ENCODE measurements around the gene AMOTL1.
"Not testable (repeated sequence)": the region's sequence is repeated elsewhere in the genome, so short reads cannot be mapped to it uniquely, and the experiment has no call there.

AMOTL1 gene

DNA sequence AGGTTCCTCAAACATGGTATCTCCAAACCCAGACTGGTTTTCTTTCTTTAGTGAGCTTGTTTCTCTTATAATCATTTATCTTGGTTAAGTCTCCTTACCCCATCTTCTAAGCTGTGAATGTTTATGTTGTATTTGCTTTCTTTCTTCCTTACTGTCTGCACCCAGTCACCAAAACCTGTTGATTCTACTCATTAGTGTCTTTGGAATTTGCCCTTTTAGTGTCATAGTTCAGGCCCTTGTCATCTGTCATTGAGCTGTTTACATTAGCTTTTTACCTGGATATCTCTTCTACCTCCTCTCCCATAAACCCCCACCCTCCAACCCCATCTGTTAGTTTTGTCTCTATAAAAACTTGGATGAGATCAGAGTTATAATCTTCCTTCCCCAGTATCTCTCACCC is 59.9 kb downstream of the AMOTL1 start:
- FAIRE-seq: no peak

- no peak for FAIRE-seq
Measured at GRCh38 chr11:94830722-94831510, 62.8 kb downstream of the AMOTL1 start.

DNA sequence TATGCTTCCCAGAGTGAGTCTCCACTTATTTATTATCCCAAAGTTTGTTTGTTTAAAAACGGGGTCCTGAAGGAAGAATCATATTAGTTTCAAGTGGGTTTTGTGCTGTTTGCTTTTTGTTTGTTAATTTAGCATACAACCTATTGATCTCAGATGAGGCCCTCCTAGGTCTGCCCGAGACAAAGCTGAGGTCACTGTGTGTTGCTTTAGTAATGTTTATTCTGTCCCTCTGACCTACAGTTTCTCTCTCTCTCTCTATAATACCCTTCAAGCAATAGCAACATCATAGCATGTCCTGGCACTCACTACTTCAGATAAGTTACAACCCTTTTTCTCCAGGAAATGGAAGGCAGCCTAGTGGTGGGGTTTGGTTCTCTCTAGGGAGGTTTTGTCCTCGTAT is 63.4 kb downstream of the AMOTL1 start:
- no peak for FAIRE-seq

GRCh38 chr11:94832604-94833235 is 64.6 kb downstream of the AMOTL1 start:
- FAIRE-seq: no peak

DNA sequence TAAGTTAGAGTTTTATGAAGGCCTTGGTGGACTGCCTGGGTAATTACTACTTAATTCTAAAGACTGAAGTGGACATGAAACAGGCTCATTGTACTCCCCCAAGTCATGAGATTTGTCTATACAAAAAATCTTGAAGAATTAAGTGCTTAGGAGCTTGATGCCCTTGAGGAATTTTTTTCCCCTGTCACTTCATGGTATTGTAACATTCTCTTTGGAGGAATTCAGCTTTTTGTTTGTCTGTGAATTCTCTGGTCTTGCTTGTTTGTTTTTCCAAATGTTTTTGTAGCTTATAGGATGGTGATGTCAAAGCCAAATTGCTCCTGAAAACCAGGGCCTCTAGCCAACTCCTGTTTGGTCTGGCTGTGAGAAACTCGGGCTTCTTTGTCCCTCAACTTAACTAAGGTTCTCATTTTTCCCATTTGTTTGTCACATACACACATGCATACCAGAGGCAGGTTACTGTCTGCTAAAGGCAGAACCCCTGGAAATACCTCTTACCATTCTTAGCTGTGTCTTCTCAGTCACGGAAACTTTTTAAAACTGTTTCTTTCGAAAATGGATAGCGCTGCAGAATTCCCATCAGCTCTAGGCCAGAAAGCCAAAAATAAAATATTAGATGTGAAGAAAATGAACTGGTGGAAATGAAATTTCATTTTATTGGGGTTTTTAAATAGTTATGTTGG is 66.9 kb downstream of the AMOTL1 start:
- no peak for FAIRE-seq

- no peak for FAIRE-seq
Measured at GRCh38 chr11:94835594-94835927, 67.4 kb downstream of the AMOTL1 start.

DNA sequence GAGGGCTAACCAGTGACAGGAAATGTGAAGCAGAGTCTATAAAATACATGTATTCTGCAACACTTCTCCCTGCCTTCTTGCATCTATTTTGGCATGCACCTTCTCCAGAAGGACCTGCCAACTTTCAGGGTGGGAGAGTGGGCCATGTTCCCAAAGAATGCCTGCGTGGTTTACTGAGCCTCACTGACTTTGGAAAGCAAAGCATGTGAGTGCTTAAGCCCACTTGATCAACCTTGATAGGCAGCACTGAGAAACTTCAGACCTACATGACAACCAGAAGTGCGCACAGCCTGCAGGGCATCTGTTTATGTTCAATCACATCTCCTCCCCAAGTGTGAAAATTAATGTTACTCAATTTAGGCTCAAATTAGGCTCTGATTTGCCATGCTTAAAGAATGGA is 69.2 kb downstream of the AMOTL1 start:
- FAIRE-seq: no peak

DNA sequence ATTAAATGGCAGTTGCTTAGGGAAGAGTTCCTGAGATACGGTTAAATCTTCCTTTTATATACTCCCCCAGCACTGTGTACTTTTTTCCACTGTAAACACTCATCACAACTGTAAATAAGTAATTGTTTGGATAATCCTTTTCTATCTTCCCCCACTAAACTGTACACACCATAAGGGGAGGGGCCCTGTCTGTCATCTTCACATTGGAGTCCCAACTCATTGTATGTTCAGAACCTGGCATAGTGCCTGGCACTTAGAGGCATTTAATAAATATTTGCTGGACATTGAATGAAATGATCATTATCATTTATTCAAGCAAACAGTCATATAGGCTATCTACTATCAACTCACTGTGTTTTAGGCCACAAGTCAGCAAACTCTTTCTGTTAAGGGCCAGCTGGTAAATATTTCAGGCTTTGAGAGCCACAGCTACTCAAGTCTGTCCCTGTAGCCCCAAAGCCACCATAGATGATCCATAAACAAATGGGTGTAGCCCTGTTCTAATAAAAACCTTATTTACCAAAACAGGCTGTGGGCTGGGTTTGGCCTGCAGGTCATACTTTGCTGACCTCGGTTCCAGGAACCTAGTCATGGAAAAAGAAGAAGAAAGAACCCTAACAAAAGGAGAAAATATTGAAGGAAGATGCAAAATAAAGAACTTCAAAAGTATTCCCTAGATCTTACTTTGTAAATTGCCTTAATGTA is 70.0 kb downstream of the AMOTL1 start:
- no peak for FAIRE-seq

DNA sequence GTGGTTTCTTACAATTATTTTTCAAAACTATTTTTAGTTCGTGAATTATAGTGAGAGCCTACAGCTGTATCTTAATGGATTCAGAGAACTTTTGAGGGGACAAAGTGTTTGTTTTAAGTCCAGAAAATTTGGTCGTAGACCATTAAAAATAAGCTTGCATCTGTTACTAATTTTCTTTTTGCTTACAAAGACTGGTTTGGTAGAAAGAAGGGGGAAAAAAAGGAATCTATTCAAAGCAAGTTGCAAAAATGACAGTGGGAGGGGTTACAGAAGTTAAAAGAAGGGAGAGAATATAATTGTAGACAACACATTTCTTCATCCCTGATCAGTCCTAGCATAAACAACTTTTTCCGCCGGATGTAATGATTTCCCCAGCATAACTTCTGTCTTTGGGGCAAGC is 72.1 kb downstream of the AMOTL1 start:
- FAIRE-seq: no peak

GRCh38 chr11:94844031-94844430 is 75.9 kb downstream of the AMOTL1 start:
- FAIRE-seq: no peak

- no peak for FAIRE-seq
Measured at GRCh38 chr11:94845622-94846021, 77.5 kb downstream of the AMOTL1 start.

- no peak for FAIRE-seq
Measured at GRCh38 chr11:94849839-94850238, 81.7 kb downstream of the AMOTL1 start.

DNA sequence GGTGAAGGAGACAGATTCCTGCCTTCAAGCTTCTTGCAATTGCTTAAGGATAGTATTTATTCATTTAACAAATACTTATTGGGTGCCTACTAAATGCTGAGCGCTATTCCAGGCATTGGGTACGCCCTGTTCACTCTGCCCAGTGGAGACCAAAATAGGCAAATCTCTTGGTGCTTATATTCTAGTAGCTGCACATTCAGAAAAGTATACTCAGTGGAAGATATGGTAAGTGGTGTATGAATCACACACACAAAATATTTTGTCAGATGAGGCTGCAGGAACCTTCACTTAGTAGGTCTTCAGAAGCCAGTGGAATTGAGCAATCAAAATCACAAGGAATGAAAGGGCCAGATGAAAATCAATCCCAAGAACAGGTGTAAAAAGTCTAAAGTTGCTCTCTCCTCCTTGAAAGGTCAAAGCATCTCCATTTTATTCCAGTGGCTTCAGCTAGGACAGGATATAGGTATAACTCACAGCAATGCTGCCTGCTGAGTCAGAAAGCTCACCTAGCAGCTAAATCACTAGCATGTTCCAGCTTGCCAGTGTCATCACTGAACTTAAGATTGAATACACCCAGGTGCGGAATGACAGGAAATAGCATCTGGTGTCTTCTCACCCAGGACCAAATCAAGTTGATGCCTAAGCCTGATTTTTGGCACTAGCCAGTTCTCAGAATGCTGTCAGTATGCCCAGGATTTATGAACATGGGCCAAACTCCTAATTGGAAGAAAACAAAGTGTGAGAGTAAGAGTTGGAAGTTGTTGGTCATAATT is 83.9 kb downstream of the AMOTL1 start:
- FAIRE-seq: no peak

DNA sequence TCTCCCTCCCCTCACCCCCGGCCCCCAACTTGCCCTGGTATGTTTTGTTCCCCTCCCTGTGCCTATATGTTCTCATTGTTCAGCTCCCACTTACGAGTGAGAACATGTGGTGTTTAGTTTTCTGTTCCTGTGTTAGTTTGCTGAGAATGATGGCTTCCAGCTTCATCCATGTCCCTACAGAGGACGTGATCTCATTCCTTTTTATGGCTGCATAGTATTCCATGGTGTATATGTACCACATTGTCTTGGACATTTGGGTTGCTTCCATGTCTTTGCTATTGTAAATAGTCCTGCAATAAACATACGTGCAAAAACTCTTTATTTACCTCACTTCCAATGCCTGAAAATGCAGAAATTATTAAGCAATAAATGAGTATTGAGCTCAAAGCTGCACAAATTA is 85.1 kb downstream of the AMOTL1 start:
- FAIRE-seq: not testable (repeated sequence)

- no peak for FAIRE-seq
Measured at GRCh38 chr11:94853836-94854235, 85.7 kb downstream of the AMOTL1 start.

DNA sequence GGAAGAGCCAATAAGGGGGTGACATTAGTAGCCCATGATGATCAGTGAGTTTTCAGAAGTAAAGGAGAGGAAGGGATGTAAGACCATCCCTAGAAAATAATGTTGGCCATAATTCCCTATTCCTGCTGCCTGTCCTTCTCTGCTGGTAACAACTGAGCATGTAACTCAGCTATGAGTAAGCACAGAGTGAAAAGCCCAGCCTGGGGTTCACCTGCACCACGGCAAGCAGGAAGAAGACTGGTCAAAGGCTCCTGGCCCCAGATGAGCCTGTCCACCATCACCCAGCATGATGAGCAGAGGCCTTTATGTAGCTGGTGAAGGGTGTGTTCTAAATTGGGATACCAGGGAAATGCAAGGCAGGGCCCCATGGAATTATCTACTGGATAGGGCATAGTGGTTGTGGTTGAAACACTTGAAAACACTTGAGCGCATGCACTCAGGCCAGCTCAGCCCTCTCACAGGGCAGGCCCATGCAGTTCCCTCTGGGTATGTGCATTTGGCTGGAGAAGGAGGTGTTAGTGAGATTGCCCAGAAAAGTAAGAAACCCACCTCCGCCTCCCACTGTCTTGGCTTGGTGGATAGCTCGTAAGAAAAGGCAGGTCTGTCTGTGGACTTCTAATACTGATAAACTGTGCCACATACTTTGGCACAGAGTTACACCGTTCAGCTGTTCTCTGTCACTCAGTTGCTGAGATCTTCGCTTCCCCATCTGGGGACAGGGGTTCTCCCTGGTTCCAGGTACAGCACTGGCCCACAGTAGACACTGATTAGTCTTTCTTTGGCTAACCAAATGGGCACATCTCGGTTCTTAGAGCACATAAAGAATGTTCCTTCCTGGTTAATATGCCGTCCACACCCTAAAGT is 86.8 kb downstream of the AMOTL1 start:
- FAIRE-seq: no peak

GRCh38 chr11:94855666-94856065 is 87.5 kb downstream of the AMOTL1 start:
- no peak for FAIRE-seq

- no peak for FAIRE-seq
Measured at GRCh38 chr11:94856443-94856842, 88.3 kb downstream of the AMOTL1 start.

DNA sequence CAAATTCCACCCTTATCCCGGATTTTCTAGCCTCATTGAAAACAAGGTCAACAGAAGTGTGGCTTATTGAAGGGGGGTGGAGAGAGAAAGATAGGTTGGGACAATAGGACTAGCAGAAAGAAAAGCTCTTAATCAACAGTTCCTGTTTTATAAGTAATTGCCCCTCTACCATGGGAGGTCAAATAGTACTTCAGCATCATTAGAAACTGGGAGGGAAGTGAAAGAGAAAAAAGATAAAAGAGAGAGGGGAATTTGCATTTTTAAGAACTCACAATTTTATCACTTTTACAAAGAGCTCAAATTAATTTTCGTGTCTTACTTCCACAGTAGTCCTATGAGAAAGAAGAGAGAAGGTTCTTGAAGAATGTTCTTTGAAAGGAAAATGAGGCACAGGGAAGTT is 89.2 kb downstream of the AMOTL1 start:
- FAIRE-seq: no peak

GRCh38 chr11:94858012-94858705 is 90.0 kb downstream of the AMOTL1 start:
- FAIRE-seq: no peak

- no peak for FAIRE-seq
Measured at GRCh38 chr11:94860333-94860732, 92.2 kb downstream of the AMOTL1 start.
